Activated CD8-positive, alpha-beta memory T cell treated with anti-CD3 and anti-CD28 coated beads, Interleukin-2, amount 50 U/mL, for 24 hours (primary cell): Measurements from ENCODE around the gene CLEC2A.

Source experiments
- DNase-seq: peaks from one replicate; pipeline ENCODE4 v3.0.0-alpha.2; 2020; ENCODE audit errors: extremely low read depth

Gene CLEC2A

DNA sequence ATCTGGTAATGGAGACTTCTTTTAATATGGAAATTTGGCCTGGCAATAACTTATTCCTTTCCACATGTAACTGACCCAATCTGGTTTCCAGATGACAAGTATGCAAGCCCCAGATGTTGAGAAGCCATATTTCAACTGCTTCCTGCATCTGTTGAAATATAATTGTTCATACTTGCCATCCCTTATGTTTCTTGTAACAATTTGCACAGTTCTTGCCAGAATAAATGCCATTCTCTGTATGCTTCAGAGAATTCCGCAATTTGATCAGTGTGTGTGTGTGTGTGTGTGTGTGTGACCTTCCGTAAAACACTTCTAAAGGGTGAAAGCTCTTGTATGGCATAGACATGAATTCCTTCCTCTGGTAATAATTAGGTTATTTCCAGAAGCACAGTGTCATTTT, 1.8 kb upstream of the CLEC2A start:
- no peak for DNase-seq

DNA sequence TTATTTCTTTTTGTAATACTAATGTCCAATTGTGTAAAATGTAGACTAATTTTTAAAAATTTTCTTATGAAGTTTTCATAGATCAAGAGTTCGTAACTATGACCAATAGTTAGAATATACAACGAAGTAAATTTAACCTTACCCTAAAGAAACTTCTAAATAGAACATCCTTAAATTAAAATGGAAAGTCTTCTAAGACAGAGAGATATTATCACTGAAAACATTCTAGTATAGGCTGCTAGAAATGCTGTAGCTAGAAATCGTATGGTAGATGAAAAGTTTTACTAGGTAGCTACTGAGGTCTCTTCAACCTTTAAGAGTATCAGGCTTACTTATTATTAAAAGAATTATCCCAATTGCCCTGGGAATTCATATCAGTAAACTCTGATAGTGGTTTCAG, 925 bp downstream of the CLEC2A start:
- no peak for DNase-seq

DNA sequence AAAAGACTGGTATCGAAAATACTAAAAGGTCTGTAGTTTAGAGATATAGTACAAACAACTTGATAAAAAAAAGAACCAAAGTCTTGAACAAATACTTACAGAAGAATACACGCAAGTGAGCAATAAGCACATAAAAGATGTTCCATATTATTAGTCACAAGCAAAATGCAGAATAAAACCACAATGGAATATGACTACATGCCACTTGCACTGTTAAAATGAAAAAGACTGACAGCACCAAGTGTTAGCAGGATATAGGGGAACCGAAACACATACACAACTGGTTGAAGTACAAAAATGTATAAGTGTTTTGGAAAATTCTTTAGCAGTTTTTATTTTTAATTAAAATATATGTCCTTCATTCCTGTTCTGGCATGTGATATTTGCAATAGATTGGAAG, 3.6 kb downstream of the CLEC2A start:
- no peak for DNase-seq

DNA sequence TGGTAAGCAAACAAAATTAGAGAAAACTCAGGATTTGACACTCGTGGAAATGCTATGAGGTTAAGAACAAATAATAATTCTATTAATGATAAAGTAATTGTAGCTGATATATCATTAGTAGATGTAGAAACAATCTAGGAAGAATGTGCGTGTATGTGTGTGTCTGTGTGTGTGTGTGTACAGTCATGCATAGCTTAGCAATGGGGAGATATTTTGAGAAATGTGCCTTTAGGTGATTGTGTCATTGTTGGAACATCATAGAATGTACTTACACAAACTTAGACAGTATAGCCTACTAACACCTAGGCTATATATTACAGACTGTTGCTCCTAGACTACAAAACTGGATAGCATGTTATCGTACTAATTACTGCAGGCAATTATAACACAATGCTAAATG, 5.3 kb downstream of the CLEC2A start:
- DNase-seq: no peak

DNA sequence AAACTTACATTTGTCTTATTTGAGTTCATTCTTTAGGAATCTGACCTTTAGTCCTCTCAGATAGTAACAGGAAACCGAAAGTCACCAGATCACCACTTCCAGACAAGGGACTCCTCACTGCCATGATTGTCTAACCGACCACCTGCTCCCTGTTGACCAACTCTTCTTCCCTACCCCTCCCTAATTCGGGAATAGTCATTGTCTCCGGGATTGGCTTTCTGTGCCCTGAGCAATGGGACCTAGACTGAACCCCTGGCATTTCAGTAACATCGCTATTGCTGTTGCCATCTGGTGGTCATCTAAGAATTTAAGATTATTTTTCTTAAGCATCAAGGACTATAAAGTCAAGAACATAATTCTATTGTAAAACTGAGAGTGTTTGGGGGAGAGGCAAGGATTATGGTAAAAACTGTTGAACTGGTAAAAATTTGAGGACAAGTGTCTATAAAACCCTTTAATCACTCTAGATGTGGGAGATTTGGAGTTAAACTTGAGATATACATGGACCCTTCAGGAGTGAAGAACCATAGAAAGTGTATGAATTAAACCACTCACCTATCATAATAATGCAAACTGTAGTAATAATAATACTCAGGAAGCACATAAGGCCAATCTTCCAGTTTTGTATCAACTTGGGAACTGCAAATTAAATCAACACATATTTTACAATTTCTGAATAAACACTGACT, 6.3 kb downstream of the CLEC2A start:
- DNase-seq: no peak

DNA sequence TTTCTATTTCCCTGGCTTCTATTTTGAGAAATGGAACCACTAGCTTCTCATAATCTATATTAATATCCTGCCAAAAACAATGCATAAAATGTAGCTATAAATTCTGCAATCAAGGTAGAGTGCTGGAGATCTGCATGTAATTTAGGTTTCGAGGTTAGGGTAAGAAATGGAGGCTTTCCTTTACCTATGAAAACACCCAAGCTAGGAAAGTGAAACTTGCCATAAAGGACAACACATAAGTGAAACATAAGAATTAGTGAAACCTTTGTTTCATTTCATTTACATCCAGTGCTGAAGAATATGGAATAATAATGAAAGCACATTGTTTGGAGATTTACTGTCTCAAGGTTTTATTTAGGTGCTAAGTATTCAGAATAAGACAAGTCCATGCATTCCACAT, 9.7 kb downstream of the CLEC2A start:
- DNase-seq: no peak

DNA sequence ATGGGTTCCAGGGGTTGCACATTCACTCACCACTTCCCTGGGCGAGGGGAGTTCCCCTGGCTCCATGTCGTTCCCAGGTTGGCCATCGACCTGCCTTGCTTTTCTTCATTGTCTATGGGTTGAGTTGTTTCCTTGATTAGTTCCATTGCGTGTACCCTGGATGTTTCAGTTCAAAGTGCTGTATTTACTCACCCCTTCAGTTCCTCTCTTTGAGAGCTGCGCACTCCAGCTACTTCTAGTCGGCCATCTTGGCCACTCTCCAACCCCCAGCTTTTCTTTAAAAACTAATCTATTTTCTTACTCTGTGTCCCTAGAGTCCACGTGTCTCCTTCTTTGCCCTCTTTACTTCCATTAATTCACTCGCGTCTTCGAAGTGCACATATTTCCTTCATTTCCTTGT, 11.7 kb downstream of the CLEC2A start:
- DNase-seq: no peak

DNA sequence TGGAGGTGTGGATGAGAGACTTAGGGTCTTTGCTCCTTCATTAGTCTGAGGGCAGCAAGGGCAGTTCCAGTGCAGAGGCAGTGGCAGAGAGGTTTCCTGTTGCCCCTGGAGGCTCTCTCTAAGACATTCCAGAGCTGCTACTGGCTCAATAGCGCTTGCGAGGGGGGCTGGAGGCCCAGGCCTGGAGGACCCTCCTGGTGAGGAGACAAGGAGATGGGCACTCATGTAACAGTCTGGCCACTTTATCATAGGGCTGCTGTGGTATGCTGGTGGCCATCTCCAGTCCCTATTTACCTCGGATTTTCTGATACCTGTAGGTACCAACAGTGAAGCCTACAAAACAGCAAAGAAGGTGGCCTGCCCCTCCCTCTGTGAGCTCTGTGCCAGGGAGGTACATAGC, 12.7 kb downstream of the CLEC2A start:
- no peak for DNase-seq

DNA sequence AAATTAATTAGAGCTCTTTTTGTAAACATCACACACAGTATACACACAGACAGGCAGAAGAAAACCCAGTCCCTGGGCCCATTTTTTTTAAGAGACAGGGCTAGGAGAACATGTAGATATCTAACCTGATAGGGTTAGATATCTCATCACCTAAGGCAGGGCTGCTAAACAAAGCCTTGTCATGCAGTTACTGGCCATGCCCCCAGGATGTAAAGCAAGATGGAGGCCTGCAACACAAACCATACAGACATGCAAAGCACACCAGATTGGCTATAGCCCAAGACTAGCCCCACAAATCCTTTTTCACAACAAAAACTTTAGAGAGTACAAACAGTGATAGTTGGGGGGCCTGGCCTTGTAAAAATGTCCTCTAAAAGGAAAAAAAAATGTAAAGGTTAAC, 20.5 kb downstream of the CLEC2A start:
- no peak for DNase-seq

DNA sequence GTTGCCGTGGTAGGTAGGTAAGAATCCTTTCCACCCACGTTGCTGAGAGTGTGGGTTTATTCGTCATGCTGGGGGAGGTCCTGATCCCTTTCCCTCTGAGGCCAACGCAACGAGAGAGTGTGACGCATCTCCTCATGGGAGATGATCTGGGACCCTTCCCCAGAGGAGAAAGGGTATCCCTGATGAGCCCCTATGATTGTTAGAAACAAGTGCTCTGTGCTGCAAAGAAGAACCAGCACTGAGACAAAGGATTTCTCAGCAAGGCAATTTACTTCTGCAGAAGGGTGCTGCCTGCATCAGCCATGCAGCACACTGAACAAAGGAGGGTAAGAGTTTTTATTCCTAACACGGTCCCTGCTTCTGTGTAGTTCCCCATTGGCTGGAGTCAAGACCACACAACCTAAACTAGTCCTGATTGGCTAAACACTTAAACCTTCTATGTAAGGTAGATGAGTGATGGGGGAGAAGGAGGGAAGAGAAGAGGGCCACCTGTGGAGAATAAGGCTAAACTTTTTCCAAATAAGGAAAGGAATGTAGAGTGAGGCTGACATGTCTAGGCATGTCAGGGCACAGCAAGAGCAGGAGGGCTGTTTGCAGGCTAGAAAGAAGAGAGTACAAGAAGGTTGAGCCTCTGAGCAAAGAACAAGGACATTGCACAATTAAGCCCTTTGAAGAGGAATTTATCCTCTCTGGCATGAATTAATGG, 21.3 kb downstream of the CLEC2A start:
- DNase-seq: no peak

DNA sequence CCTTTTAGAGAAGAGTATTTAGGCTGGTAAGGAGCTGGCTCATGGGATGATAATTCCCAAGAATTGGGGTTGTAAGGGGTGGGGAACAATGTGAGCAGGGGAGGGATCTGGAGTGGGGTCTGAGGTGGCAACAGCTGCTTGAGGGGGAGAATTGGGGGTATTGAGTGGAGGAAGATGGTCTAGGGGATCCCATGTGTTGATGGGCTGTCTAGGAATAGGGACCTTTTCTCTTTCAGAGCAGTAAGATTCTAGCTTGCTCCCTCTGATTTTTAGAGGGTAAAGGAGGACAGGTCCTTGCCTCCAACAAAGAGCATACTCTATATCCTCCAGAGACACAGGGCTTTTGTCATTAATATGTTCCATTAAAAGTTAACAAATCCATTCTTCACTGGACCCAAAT, 22.4 kb downstream of the CLEC2A start:
- no peak for DNase-seq

DNA sequence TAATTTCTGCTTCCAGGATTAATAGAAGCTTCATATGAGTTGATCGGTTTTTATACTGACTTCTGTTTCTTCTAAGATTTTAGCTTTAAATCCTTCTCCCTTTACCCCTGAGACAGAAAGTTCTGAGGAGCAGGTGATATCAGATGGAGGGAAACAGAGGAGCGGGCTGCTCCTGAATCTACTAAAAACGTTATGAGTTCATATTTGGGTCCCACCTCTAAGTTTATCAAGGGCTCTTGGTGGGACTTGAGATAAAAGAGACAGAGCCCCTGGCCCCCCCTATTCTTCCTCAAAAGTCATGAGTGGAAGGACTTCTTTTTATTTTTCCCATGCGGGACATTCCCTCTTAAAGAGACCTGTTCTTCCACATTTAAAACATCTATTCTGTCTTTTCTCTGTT, 23.8 kb downstream of the CLEC2A start:
- no peak for DNase-seq

DNA sequence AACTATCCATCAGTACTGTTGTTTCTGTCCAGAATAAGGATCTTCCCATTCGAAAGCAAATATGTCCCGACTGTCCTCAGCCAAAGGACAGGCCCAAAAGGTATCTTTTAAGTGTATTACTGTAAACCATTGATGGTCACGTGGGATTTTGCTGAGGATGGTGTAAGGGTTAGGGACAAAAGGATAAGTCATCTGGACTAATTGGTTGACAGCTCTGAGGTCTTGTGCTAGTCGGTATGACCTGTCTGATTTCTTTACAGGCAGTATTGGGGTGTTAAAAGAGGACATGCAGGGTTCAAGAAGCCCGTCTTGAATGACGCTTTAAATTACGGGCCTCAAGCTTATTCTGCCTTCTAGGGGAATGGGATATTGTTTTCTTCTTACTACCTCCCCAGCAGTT, 24.4 kb downstream of the CLEC2A start:
- DNase-seq: no peak

DNA sequence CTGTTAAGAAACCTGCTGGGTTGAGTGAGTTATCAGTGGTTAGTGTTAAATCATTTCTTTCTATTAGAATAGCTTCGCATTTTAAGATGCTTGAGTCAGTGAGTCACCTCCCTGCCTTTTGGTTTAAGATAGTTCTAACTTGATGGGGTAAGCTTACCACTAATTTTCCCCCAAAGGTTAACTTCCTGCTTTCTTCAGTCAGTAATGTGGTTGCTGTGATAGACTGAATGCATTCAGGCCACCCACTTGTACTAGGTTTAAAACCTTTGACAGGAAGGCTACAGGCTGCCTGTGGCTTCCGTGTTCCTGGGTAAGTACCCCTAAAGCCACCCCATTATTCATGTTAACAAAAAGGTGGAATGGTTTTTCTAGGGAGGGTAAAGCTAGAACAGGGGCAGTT, 25.3 kb downstream of the CLEC2A start:
- DNase-seq: peak; percentile 4

DNA sequence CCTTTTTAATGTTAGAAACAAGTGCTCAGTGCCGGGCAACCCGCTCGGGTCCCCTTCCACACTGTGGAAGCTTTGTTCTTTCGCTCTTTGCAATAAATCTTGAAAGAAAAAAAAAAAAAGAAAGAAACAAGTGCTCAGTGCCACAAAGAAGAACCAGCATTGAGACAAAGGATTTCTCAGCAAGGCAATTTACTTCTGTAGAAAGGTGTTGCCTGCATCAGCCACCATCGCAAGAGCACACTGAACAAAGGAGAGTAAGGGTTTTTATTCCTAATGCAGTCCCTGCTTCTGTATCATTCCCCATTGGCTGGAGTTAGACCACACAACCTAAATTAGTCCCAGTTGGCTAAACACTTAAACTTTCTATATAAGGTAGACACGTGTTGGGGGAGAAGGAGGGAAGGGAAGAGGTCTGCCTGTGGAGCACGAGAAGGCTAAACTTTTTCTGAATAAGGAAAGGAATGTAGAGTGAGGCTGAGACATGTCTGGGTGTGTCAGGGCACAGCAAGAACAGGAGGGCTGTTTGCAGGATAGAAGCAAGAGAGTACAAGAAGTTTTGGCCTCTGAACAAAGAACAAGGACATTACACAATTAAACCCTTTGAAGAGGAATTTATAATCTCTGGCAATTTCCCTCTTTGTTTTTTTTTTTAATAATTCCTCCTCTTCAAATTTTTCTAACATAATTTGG, 29.5 kb downstream of the CLEC2A start:
- no peak for DNase-seq

DNA sequence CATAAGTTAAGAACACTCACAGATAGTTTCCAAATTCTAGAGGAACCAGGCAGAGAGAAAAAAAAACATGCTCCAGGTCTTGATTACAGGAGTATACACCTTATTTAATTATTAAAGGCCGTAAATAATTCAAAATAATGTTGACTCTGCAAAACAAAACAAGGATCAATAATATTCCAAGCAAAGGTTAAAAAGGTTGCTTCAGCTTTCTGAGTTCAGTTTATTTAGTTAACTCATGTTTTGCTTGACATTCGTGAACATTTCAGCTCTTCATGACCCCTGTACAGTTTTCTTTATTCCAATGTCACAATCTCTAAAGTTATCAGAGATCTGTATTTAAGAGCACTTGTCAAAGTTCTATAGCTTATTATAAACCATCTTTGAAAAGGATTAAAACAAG, 31.2 kb downstream of the CLEC2A start:
- no peak for DNase-seq

DNA sequence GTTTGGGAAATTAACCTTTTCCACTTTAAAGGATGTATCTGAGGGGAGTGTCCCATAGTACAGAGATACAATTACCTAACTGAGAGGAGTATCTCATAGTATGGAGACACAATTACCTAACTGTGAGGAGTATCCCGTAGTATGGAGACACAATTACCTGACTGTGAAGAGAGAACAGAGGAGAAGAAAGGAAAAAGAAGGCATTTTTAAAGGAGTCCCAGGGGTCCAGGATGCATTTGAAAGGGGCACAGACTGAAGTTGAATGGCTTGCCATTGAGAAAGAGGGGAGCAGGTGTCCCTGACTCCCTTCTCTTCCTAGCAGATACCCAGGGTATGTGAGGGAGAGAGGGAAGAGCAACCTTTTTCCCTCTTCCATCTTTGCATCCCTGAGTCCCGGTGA, 33.0 kb downstream of the CLEC2A start:
- DNase-seq: no peak

DNA sequence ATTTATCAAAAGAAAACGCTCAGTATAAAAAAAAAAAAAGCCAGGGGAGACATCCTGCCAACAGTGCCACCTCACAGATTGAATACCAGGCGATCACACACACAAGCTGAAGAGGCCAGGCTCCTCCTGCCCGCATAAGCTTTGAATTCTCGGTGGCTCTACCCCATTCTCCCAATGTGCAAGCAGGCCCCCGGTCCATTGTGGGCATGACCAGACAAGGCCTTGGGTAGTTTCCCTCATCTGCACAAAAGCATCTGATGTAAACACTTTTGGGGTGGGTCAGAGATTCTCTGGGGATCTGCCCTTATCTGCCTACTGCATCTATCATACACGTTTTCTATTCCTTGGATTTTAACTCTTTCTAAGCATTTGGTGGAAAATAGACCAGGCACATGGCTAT, 34.6 kb downstream of the CLEC2A start:
- no peak for DNase-seq

DNA sequence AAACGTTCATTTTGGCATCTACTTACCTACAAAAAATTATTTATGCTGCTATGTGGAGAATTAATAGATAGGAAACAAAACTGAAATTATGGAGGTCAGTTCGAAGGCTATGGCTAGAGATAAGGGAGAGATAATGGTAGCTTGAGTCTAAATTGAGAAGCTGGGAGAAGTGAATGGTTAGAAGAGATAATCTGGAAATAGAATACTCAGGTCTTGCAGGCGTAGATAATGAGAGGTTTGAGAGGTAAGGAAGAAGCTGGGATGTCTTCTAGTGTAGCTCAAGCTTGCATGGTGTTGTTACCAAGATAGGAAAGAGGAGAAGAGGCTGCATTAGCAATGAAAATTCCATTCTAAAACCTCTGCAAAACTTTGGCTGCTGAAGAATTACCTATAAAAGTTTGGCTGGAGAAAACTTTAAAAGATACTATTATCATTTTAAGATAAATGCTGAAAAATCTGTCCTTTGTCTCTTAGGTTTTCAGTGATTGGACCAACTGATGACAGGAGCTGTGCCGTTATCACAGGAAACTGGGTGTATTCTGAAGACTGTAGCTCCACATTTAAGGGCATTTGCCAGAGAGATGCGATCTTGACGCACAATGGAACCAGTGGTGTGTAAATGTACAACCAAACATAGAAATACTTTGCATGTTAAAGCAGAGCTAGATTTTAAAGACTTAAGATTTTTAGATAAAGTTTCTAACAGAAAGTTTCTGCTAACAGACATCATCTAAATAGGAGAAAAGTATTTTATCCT, 36.8 kb downstream of the CLEC2A start:
- no peak for DNase-seq

DNA sequence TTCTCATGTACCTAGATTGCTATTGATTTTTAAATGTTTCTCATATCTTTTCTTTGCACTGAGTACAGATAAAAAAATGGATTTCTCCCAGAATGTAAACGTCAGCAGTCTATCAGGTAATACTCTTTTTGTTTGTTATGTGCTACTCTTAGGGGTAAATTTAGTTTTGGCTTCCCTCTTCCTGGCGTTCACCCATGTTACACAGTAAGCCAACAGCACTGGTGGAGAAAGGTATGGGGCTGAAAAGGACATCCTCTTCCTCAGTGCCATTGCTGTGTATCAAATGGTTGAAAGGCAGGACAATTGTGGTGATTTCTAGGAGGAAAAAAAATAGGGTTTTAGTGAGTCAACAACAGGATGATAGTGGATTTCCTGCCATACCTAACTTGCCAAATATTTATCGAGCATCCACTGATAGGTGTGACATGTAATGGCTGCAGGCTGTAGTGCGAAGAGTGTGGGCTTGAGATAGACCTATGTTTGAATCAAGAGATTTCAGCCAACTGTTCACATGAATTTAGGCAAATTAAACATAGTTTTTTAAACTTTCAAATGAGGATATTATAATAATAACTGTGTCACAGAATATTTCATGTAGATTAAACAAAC, 43.4 kb downstream of the CLEC2A start:
- no peak for DNase-seq

DNA sequence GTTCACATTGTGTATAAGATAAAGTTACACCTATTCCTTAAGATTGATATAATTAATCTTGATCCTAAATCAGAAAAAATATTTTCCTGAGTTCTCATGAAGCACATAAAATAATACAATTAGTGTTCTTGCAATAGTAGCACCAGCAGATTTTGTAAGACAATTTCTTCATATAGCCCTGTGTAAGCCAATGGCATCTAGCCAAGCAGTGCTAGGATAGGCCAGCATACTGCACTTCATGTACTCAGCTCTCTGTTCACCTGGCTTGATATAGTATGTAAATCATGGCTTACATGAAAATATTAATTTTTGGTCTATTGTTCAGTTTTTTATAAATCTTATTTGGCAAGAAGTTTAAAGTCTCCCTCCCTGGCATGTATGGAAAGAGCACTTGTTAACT, 49.0 kb downstream of the CLEC2A start:
- DNase-seq: no peak

DNA sequence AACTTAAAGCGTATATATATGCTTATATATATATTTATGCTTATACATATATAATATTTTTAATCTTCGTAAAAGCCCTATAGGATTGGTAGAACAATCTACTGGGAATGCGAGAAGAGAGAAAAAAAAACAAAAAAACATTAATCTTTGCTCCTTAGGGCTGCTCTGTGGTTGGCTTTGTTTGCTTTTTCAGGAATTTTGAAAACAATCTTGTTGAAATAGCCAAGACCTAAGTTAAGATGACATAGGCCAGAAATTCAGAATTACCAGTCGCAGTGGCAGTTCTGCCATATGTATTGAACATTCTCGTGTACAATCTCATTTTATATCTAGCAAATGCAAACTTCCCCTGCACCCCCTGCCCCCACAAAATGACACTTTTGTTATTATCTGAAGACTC, 50.2 kb downstream of the CLEC2A start:
- DNase-seq: no peak
